Sigmoid colon (tissue), 4 donors: ENCODE measurements around the gene NUDT16L1.

Experiments
- CTCF ChIP-seq, 4 experiments: fragments of 450-650 bp in 3 of 4; fragments of 200-600 bp in 1 of 4; IDR thresholded peaks; one replicate each; pipeline ENCODE4 v1.5.1; 2016 to 2019; ENCODE audit warnings: antibody characterized with exemption in 4 of 4, mild to moderate bottlenecking in 3 of 4, moderate library complexity in 2 of 4
- EP300 ChIP-seq, 4 donors: sonication (generic); formaldehyde crosslinking; IDR thresholded peaks; one replicate each; pipeline ENCODE4 v1.6.1; 2017; ENCODE audit warnings: antibody characterized with exemption in 4 of 4
- POLR2A ChIP-seq, 2 donors: fragments of 450-650 bp; IDR thresholded peaks; one replicate each; pipeline ENCODE4 v1.6.1; 2016; ENCODE audit warnings: antibody characterized with exemption in 2 of 2, mild to moderate bottlenecking in 2 of 2, moderate library complexity in 2 of 2

- TF ChIP-seq CTCF (IDR thresholded peaks at IDR 0.05) (no peak), EP300 (IDR thresholded peaks at IDR 0.05) (no peak), POLR2A (IDR thresholded peaks at IDR 0.05) (no peak)
Observed at GRCh38 chr16:4695473-4696171, 2.3 kb downstream of the NUDT16L1 start.
